ENCODE results near the gene MDC1. TPM values are rescaled to one million over a fixed set of nuclear protein-coding genes. Genes with fewer than 3 reads are reported as not detected.

Gene MDC1
- total RNA-seq, 3 donors from 2014 or later: 15.2 to 34.3 (median 29.5) TPM

- intact Hi-C loops (cut with DNase I, micrococcal nuclease): no loop called here
- TF ChIP-seq, protein P1, sequence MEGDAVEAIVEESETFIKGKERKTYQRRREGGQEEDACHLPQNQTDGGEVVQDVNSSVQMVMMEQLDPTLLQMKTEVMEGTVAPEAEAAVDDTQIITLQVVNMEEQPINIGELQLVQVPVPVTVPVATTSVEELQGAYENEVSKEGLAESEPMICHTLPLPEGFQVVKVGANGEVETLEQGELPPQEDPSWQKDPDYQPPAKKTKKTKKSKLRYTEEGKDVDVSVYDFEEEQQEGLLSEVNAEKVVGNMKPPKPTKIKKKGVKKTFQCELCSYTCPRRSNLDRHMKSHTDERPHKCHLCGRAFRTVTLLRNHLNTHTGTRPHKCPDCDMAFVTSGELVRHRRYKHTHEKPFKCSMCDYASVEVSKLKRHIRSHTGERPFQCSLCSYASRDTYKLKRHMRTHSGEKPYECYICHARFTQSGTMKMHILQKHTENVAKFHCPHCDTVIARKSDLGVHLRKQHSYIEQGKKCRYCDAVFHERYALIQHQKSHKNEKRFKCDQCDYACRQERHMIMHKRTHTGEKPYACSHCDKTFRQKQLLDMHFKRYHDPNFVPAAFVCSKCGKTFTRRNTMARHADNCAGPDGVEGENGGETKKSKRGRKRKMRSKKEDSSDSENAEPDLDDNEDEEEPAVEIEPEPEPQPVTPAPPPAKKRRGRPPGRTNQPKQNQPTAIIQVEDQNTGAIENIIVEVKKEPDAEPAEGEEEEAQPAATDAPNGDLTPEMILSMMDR (IDR thresholded peaks at IDR 0.05): no peak
- DNase-seq (peak in 1 of 3 donors; percentile 55), ATAC-seq (peak; percentile 84)
- no peaks in the 10 kb centered on the region for H3K9me3 ChIP-seq
- no peaks in the 10 kb centered on the region for H3K36me3 ChIP-seq (ENCODE audit: low read depth)
- H3K4me1 ChIP-seq (ENCODE audit: low read depth): no peaks in the 10 kb centered on the region
- no peak overlapping the region for H3K4me3 ChIP-seq
Observed at GRCh38 chr6:30700340-30700739, 16.7 kb downstream of the MDC1 start.

DNA sequence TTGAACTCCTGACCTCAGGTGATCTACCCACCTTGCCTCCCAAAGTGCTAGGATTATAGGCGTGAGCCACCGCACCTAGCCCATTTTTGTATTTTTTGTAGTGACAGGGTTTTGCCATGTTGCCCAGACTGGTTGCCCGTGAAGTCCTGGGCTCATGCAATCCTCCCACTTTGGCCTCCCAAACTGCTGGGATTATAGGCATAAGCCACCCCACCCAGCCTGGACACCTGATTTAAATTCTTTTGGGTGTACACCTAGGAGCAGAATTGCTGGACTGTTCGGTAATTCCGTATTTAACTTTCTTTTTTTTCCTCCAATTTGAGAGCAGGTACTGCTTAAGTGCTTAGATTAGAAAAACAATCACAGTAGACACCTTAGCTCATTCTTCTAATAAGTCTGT is 20.6 kb downstream of the MDC1 start:
- ATAC-seq (no peak), DNase-seq (peak in 1 of 3 donors; percentile 24)
- TF ChIP-seq, protein P1 (IDR thresholded peaks at IDR 0.05): no peak
- Histone ChIP-seq H3K4me3 (no peak overlapping the region), H3K9me3 (no peaks in the 10 kb centered on the region), H3K36me3 (ENCODE audit: low read depth) (no peaks in the 10 kb centered on the region), H3K4me1 (ENCODE audit: low read depth) (peaks cover under 1% of the 10 kb centered on the region)
- intact Hi-C loops (cut with DNase I, micrococcal nuclease): no loop called here

DNA sequence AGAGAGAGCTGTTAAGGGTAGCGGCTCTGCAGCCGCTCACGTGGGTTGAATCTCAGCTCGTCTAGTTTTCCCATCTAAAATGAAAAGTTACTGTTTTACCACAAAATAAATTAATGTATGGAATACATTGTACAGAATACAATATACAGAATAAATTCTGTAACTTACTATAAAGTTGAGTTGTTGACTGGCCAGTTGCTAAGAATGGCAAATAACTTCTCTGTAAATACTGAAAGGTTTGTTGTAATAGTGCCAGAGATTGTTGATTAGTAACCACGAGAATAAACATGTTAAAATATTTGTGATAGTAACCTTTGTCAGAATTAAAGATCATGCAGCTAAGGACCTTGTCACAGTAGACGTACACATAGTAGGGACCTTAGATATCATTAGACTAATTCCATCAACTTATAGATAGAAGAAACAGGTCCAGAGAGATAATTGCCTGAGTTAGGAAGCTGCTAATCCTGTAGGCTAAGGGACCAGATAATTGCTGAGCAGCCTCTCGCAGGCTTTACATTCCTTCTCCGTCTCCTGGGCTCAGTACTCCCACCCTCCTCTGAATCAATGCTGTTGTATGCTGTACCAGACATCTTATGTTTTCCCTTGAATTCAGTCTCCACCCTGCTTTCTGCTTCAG is 25.8 kb downstream of the MDC1 start:
- ATAC-seq (no peak), DNase-seq (no peak)
- TF ChIP-seq, protein P1 (IDR thresholded peaks at IDR 0.05): no peak
- Histone ChIP-seq H3K4me3 (no peak overlapping the region), H3K36me3 (ENCODE audit: low read depth) (no peaks in the 10 kb centered on the region), H3K4me1 (ENCODE audit: low read depth) (peaks cover 21% of the 10 kb centered on the region), H3K9me3 (no peaks in the 10 kb centered on the region)
- intact Hi-C loops (cut with DNase I, micrococcal nuclease): no loop called here

- DNase-seq (peak; percentile 89 to 94 (median 90)), ATAC-seq (peak; percentile 82)
- intact Hi-C loops (cut with DNase I, micrococcal nuclease): no loop called here
- Histone ChIP-seq H3K4me1 (ENCODE audit: low read depth) (peaks cover 21% of the 10 kb centered on the region), H3K36me3 (ENCODE audit: low read depth) (no peaks in the 10 kb centered on the region), H3K9me3 (no peaks in the 10 kb centered on the region), H3K4me3 (peak within 1 kb of the TSS; percentile 25)
- TF ChIP-seq, protein P1 (IDR thresholded peaks at IDR 0.05): no peak
Observed at GRCh38 chr6:30690403-30691207, 26.5 kb downstream of the MDC1 start, which contains the start of gene NRM. TSS of gene NRM (minus strand) at chr6:30690984. CDS start at chr6:30690974, 10 bp downstream.

GRCh38 chr6:30689985-30690384 is 27.1 kb downstream of the MDC1 start:
- H3K9me3 ChIP-seq: no peaks in the 10 kb centered on the region
- intact Hi-C loops (cut with DNase I, micrococcal nuclease): no loop called here
- TF ChIP-seq, protein P1 (IDR thresholded peaks at IDR 0.05): no peak
- peaks cover 21% of the 10 kb centered on the region for H3K4me1 ChIP-seq (ENCODE audit: low read depth)
- ATAC-seq: no peak
- H3K36me3 ChIP-seq (ENCODE audit: low read depth): no peaks in the 10 kb centered on the region
- no peak overlapping the region for H3K4me3 ChIP-seq
- peak in 2 of 3 donors; percentile 38 to 49 for DNase-seq
